ENCODE results near the gene FUNDC2. TPM values are rescaled to one million over a fixed set of nuclear protein-coding genes. Genes with fewer than 3 reads are reported as not detected.

The FUNDC2 gene
- total and polyA plus RNA-seq, 10 of the 15 experiments (the other 5 are each of a cell fraction or from before 2014, with no cell fraction given), result 70.5 to 353 (median 165) TPM

GRCh38 chrX:155022585-155022984, 4.1 kb upstream of the FUNDC2 start, which contains the start of gene F8 (continued):
- TF ChIP-seq SUPT20H (IDR thresholded peaks at IDR 0.05; ENCODE audit: borderline replicate concordance, control insufficient read depth, low read depth, low read length), result no peak

GRCh38 chrX:155023907-155024833, 2.5 kb upstream of the FUNDC2 start:
- Histone ChIP-seq H3K9me3 (replicated peaks; ENCODE audit: control insufficient read depth, insufficient read depth, low read length) (no peaks in the 10 kb centered on the region), H3K4me1 (ENCODE audit: control insufficient read depth, insufficient read depth, low read length) (no peaks in the 10 kb centered on the region), H3K9ac (ENCODE audit: control insufficient read depth, insufficient read depth, low read length) (no peak overlapping the region), H2AFZ (ENCODE audit: control insufficient read depth, low read depth, low read length) (no peak overlapping the region), H3K79me2 (ENCODE audit: control insufficient read depth, insufficient read depth, low read length) (peaks cover 15% of the 10 kb centered on the region), H3K36me3 (ENCODE audit: control insufficient read depth in 2 of 2, insufficient read depth in 2 of 2, low read length in 1 of 2) (no peaks in the 10 kb centered on the region), H3K4me3 (no peak overlapping the region), H3K4me2 (ENCODE audit: control insufficient read depth, insufficient read depth) (no peak overlapping the region), H4K20me1 (ENCODE audit: control insufficient read depth, insufficient read depth) (no peaks in the 10 kb centered on the region), H3K27me3 (replicated peaks in 1 of 2; ENCODE audit: control insufficient read depth in 2 of 2, insufficient read depth in 2 of 2, low read length in 1 of 2) (no peaks in the 10 kb centered on the region), H3K27ac (ENCODE audit: control insufficient read depth, insufficient read depth) (no peak overlapping the region)
- ATAC-seq (no peak), DNase-seq (ENCODE audit: low read depth, low spot score) (no peak), FAIRE-seq (no peak)
- ChIA-PET SMC1A (ENCODE audit: uncharacterized antibody, unreplicated experiment) (interaction anchor here (0.9 kb wide), 1 partner anchor 118 kb away, joined by 3 read pairs; no protein-coding TSS in a partner anchor), RAD21 (ENCODE audit: unreplicated experiment) (interaction anchor here (1.1 kb wide), 1 partner anchor 10 kb away, joined by 4 read pairs; no protein-coding TSS in a partner anchor), CTCF (no interaction called here), POLR2A (no interaction called here)
- 80% methylated on average over 6 of the region's 6 CpGs for WGBS (ENCODE audit: insufficient coverage, insufficient replicate concordance, low lambda C conversion rate, missing lambda C conversion rate)
- intact Hi-C loops (cut with micrococcal nuclease; ENCODE audit: unreplicated experiment), result no loop called here
- BruUV-seq (replicated peaks), result no TSS peak
- in situ Hi-C loops (cut with MboI), result no loop called here
- no peak for TF ChIP-seq PRDM15 (CRISPR knock-in tag; IDR thresholded peaks at IDR 0.05)
- TF ChIP-seq USF2 (IDR thresholded peaks at IDR 0.05; ENCODE audit: borderline replicate concordance, low read depth, low read length), result no peak
- TF ChIP-seq, protein P1, sequence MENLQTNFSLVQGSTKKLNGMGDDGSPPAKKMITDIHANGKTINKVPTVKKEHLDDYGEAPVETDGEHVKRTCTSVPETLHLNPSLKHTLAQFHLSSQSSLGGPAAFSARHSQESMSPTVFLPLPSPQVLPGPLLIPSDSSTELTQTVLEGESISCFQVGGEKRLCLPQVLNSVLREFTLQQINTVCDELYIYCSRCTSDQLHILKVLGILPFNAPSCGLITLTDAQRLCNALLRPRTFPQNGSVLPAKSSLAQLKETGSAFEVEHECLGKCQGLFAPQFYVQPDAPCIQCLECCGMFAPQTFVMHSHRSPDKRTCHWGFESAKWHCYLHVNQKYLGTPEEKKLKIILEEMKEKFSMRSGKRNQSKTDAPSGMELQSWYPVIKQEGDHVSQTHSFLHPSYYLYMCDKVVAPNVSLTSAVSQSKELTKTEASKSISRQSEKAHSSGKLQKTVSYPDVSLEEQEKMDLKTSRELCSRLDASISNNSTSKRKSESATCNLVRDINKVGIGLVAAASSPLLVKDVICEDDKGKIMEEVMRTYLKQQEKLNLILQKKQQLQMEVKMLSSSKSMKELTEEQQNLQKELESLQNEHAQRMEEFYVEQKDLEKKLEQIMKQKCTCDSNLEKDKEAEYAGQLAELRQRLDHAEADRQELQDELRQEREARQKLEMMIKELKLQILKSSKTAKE (IDR thresholded peaks at IDR 0.05; ENCODE audit: low read depth, poor library complexity, severe bottlenecking), result no peak
- no peak for TF ChIP-seq CBX5 (IDR thresholded peaks at IDR 0.05; ENCODE audit: low read depth)
- no peak for TF ChIP-seq RB1 (IDR thresholded peaks at IDR 0.05; ENCODE audit: borderline replicate concordance)
- TF ChIP-seq EGR1 (IDR thresholded peaks at IDR 0.05; ENCODE audit: borderline replicate concordance in 1 of 2, low read depth in 2 of 2, low read length in 2 of 2), result no peak
- TF ChIP-seq SMARCA5 (IDR thresholded peaks at IDR 0.05), result no peak
- TF ChIP-seq YY1 (IDR thresholded peaks at IDR 0.05; ENCODE audit: low read depth, low read length), result no peak
- no peak for TF ChIP-seq CHD4 (IDR thresholded peaks at IDR 0.05)
- TF ChIP-seq FOS (IDR thresholded peaks at IDR 0.05; ENCODE audit: borderline replicate concordance, extremely low read depth, insufficient read length), result no peak
- TF ChIP-seq, protein P2, sequence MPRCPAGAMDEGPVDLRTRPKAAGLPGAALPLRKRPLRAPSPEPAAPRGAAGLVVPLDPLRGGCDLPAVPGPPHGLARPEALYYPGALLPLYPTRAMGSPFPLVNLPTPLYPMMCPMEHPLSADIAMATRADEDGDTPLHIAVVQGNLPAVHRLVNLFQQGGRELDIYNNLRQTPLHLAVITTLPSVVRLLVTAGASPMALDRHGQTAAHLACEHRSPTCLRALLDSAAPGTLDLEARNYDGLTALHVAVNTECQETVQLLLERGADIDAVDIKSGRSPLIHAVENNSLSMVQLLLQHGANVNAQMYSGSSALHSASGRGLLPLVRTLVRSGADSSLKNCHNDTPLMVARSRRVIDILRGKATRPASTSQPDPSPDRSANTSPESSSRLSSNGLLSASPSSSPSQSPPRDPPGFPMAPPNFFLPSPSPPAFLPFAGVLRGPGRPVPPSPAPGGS (IDR thresholded peaks at IDR 0.05; ENCODE audit: borderline replicate concordance, insufficient read depth, low read depth, low read length, poor library complexity, severe bottlenecking), result no peak
